ENCODE data around the gene C20orf204. TPM values are rescaled to one million over a fixed set of nuclear protein-coding genes. Genes with fewer than 3 reads are reported as not detected.

Gene C20orf204
- total and polyA plus RNA-seq, 9 of the 15 experiments (the other 6 are each of a cell fraction or from before 2014, with no cell fraction given): 0.11 to 1.1 (median 0.36) TPM; not detected in 2

- ChIA-PET CTCF (ENCODE audit: low intra/inter-chr PET ratio) (no interaction called here), POLR2A (interaction anchor here (0.5 to 1.5 kb wide), 4 partner anchors 8 to 15 kb away, joined by 3 to 5 read pairs (median 4); partner anchors contain the start of gene LKAAEAR1)
- H2AFZ ChIP-seq (ENCODE audit: low read depth, low read length): no peak overlapping the region
- intact Hi-C loops (cut with micrococcal nuclease): no loop called here
- H3K9me3 ChIP-seq (replicated peaks; ENCODE audit: control insufficient read depth, insufficient read depth, low read depth, low read length): no peaks in the 10 kb centered on the region
- BruUV-seq (replicated peaks): no TSS peak
- H3K4me3 ChIP-seq: no peak overlapping the region
- H3K27ac ChIP-seq (ENCODE audit: extremely low read depth, low read depth, low read length): no peak overlapping the region
- no peak for ATAC-seq
- TF ChIP-seq RBM15 (IDR thresholded peaks at IDR 0.05; ENCODE audit: insufficient read depth, low read length): no peak
- peak; percentile 14; the same call in 1 of the 2 replicates for TF ChIP-seq NFIC (IDR thresholded peaks at IDR 0.05)
- H3K9me1 ChIP-seq (ENCODE audit: control insufficient read depth, insufficient read depth, low read length): no peaks in the 10 kb centered on the region
- no peak for DNase-seq (ENCODE audit: extremely low read depth in 1 of 4, low spot score in 3 of 4)
- no peak for FAIRE-seq
- peaks cover 8% of the 10 kb centered on the region; the same call in 1 of the 3 replicates for H3K36me3 ChIP-seq (ENCODE audit: control insufficient read depth, insufficient read depth, low read length)
- H3K4me1 ChIP-seq (replicated peaks in 1 of 2; ENCODE audit: control insufficient read depth in 2 of 2, insufficient read depth in 2 of 2, low read length in 2 of 2): peaks cover 0 to 81% of the 10 kb centered on the region in 2 experiments; a peak in 3 of 5 replicates
- no peaks in the 10 kb centered on the region for H3K27me3 ChIP-seq (ENCODE audit: control insufficient read depth in 2 of 2, insufficient read depth in 2 of 2, low read length in 2 of 2)
- WGBS (ENCODE audit: insufficient coverage, low coverage, missing lambda C conversion rate): 69% methylated on average over 14 of the region's 14 CpGs
- no peaks in the 10 kb centered on the region for H3K79me2 ChIP-seq (ENCODE audit: control insufficient read depth, insufficient read depth, low read length)
- H3K9ac ChIP-seq (ENCODE audit: insufficient read depth in 1 of 2, low read depth in 2 of 2, low read length in 2 of 2): peak overlapping the region in 1 of 2 experiments; percentile 59; a peak in 2 of 4 replicates
- no peak overlapping the region for H3K4me2 ChIP-seq (ENCODE audit: insufficient read depth, low read length)
- in situ Hi-C loops (cut with MboI): no loop called here
- H4K20me1 ChIP-seq (replicated peaks; ENCODE audit: control insufficient read depth, insufficient read depth, low read length): no peaks in the 10 kb centered on the region
These were observed 36.6 kb downstream of the C20orf204 start for GRCh38 chr20:64072498-64073063.

- H3K9me1 ChIP-seq (ENCODE audit: control insufficient read depth, insufficient read depth, low read length): no peaks in the 10 kb centered on the region
- intact Hi-C loops (cut with micrococcal nuclease) (no loop called here), in situ Hi-C loops (cut with MboI) (no loop called here)
- TF ChIP-seq, protein P1, sequence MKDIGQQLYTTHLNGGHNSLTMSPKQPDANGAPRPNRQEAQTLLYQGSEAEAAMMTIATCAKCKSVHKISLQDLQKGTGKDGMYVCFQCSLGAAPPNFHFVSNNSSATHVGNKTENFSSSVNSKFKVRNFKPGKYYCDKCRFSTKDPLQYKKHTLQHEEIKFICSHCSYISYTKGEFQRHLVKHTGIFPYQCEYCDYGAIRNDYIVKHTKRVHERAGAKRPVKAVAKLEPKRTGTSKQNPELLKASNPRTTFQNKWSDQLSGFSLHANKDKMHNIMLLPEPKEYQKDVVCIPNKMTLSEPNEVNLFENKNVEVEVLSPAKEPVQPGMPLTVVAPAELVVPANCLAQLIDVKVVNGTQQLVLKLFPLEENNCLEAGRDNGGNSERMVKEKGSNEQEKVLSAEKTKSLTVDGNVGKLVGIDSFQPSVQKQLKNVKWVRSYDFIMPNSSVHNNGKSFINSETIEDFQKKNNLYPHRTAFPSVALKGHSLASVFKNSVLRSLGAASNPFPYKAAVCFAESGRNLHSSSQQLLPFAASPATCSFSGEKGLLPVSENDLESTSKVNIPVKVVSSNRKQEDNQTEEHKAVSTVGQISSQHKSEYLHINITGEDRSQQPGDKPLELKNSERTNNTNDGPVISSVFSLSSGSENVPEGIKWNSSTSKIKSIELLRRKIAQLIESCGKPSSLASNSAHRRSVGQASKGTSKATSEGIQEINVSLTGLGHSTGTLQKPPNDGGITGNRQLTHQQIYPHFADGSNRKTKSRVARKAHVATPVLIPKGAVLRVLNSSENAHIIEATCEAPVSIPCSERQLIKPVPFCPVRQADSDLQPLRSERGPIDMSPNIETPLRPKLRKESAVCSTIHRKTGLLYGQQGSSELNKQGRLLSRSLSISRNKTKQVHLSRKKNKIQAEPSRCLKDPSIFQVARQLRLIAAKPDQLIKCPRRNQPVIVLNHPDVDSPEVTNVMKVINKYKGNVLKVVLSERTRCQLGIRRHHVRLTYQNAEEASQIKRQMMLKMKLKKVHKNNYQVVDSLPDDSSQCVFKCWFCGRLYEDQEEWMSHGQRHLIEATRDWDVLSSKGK (CRISPR knock-in tag; IDR thresholded peaks at IDR 0.05): no peak
- TF ChIP-seq POLR2G (IDR thresholded peaks at IDR 0.05; ENCODE audit: low read depth, low read length): peak; percentile 45
- no peak for TF ChIP-seq HOXB6 (CRISPR knock-in tag; IDR thresholded peaks at IDR 0.05; ENCODE audit: borderline replicate concordance)
- H4K20me1 ChIP-seq (replicated peaks; ENCODE audit: control insufficient read depth, insufficient read depth, low read length): no peaks in the 10 kb centered on the region
- H3K9me3 ChIP-seq (replicated peaks; ENCODE audit: control insufficient read depth, insufficient read depth, low read depth, low read length): no peaks in the 10 kb centered on the region
- no TSS peak for BruUV-seq (replicated peaks)
- ChIA-PET POLR2A (interaction anchor here (0.9 to 1.5 kb wide), 4 partner anchors 9 to 14 kb away, joined by 3 to 4 read pairs (median 4); partner anchors contain the start of gene LKAAEAR1), CTCF (ENCODE audit: low intra/inter-chr PET ratio) (no interaction called here)
- H3K27me3 ChIP-seq (ENCODE audit: control insufficient read depth in 2 of 2, insufficient read depth in 2 of 2, low read length in 2 of 2): no peaks in the 10 kb centered on the region
- H3K4me2 ChIP-seq (ENCODE audit: insufficient read depth, low read length): no peak overlapping the region
- H3K4me3 ChIP-seq: no peak overlapping the region
- ATAC-seq (no peak), FAIRE-seq (no peak), DNase-seq (ENCODE audit: extremely low read depth in 1 of 4, low spot score in 3 of 4) (no peak)
- H2AFZ ChIP-seq (ENCODE audit: low read depth, low read length): no peak overlapping the region
- peaks cover 8% of the 10 kb centered on the region; the same call in 1 of the 3 replicates for H3K36me3 ChIP-seq (ENCODE audit: control insufficient read depth, insufficient read depth, low read length)
- no peak overlapping the region for H3K27ac ChIP-seq (ENCODE audit: extremely low read depth, low read depth, low read length)
- WGBS (ENCODE audit: insufficient coverage, low coverage, missing lambda C conversion rate): 91% methylated on average over 27 of the region's 37 CpGs
- peak overlapping the region in 1 of 2 experiments; percentile 68; a peak in 2 of 4 replicates for H3K9ac ChIP-seq (ENCODE audit: insufficient read depth in 1 of 2, low read depth in 2 of 2, low read length in 2 of 2)
- H3K79me2 ChIP-seq (ENCODE audit: control insufficient read depth, insufficient read depth, low read length): peaks cover 4% of the 10 kb centered on the region; the same call in 2 of the 3 replicates
- H3K4me1 ChIP-seq (replicated peaks in 1 of 2; ENCODE audit: control insufficient read depth in 2 of 2, insufficient read depth in 2 of 2, low read length in 2 of 2): peaks cover 10 to 83% of the 10 kb centered on the region in 2 experiments; a peak in 4 of 5 replicates
These were observed 37.6 kb downstream of the C20orf204 start for GRCh38 chr20:64073476-64074183.
